Erythroblast (primary cell): Measurements from ENCODE around the gene KAT2B.

Experiments used
- GATA1 ChIP-seq: IDR thresholded peaks from 2 replicates; pipeline ENCODE4 v1.6.1; 2011; ENCODE audit warnings: low read depth, mild to moderate bottlenecking, control low read depth, low read length, moderate library complexity
- POLR2A ChIP-seq: IDR thresholded peaks from 2 replicates; pipeline ENCODE4 v1.6.1; 2011; ENCODE audit warnings: mild to moderate bottlenecking, low read length

DNA sequence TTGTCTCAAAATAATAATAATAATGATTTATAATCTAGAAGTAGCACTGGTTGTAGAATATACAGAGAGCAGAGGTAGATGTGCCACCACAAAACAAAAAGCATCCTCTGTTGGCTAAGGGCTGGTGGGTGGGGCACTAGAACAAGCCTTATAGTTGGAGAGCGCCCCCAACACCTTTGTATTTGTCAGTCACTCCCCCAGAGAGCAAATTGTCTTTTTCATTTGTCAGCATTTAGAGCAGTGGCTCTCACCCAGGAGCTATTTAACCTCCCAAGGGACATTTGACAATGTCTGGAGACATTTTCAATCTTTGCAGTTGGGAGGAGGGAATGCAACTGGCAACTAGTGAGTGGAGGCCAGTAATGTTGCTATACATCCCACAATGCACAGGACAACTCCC lies 6.3 kb downstream of the KAT2B start:
- TF ChIP-seq POLR2A (no peak), GATA1 (no peak)
